Amygdala (tissue), 56 donors: ENCODE measurements around the gene CFTR.
"Not testable (repeated sequence)": the region's sequence is repeated elsewhere in the genome, so short reads cannot be mapped to it uniquely, and the experiment has no call there.

Experiments used
- DNase-seq, 56 donors: peaks; one replicate each; lab custom pipeline; 2025; lab: John Stamatoyannopoulos, UW

The CFTR gene

GRCh38 chr7:117679120-117679519 is 199.3 kb downstream of the CFTR start:
- DNase-seq = no peak

GRCh38 chr7:117682681-117683385 is 203.0 kb downstream of the CFTR start:
- DNase-seq = no peak

DNA sequence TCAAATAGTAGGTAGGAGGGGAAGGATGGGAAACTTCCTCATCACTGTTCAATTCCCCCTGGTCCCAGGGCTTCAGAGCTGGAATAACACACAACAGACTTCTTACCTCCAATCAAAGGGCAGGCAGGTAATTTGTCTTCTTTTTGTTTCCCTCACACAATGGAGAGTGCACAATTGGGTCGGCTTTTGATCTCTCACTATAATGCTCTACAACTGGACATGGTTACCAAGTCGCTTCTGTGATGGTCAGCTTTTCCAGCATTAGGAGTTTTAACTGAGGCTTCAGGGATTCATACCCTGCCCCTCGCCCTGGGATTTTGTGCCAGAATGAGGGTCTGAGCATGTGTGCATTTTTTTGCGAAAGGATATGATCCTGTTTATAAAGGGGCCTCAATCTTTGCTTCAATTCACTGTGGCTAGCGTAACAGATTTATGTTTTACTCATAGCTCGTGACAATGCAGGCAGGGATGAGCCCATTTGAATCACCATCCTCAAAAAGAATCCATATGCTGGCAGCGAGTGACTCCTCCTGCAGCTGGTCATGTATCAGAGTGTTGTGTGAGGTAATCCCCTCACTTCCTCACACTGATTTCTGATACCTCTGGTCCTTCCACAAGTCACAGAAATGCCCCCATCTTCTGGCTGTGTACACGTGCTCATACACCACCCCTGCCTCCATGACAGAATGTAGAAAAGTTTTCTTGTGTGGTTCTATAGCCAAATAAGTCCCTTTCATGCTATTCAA is 203.8 kb downstream of the CFTR start:
- no peak for DNase-seq

DNA sequence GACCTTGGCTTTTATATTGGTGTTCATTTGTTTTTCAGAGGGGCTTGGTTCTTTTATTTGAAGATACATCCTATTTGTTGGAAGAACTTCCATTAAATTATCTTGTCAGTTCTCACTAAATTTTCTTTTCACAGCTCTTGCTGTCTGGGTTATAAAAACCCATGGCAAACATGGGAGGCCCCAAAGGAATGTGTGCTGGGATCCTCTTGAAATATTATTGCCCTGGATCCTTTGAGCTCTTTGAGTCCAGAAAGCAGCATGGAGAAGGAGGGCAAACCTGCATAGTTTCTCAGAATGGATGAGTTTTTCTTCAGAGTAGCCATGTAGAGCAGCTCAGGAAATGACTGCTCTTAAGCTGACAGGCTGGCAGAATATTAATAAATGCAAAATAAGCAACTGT is 206.0 kb downstream of the CFTR start:
- DNase-seq = no peak

GRCh38 chr7:117686311-117686935 is 206.6 kb downstream of the CFTR start:
- no peak for DNase-seq

DNA sequence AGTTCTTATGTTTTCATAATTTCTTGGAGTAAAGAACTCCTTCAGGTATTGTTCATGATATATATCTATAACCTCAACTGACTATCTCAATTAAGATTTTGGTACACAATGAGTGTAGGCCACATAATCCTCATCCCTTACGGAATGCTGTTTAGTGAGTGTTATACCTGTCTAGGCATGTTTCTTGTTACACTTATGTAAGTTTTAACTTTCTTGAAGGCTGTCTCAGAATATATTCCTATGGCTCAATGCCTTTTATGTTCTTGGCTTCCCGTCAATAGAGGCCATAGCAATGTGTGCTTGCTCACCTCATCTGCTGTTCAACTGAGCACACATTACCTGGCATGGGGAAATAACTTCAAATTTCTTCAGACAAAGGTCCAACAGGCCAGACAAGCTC is 208.3 kb downstream of the CFTR start:
- no peak for DNase-seq

DNA sequence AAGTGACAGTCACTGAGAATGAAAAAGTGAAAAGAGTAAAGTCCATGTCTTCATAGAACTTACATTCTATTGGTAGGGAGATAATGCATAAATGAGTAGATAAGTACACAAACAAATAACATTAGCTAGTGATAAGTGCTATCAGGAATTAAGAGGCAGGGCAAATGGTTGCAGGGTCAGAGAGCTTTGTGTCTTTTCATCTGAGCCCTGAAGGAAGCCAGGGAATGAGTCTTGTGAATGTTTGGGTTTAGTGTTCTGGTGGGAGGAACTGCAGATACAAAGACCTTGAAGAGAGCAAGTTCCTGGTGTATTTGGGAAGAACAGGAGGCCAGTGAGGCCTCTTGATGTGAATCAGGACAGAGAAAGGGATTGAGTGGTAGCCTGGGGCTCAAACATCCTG is 209.6 kb downstream of the CFTR start:
- DNase-seq = no peak

- DNase-seq = no peak
Measured at GRCh38 chr7:117690147-117690546, 210.3 kb downstream of the CFTR start.

DNA sequence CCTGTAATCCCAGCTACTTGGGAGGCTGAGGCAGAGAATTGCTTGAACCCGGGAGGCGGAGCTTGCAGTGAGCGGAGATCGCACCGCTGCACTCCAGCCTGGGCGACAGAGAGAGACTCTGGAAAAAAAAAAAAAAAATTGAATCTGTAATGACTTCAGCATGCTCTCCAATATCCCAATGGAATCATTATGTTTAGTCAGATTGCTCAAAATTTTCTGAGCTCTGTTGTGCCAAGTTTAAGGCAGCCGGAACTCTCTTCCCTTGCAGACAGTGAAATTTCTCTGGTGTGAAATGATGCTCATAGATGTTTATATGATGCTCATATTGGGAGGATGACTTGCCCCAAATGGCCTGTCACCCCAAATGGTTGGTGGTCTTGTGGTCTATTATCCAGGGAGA is 212.5 kb downstream of the CFTR start:
- no peak for DNase-seq

GRCh38 chr7:117698018-117698417 is 218.2 kb downstream of the CFTR start:
- no peak for DNase-seq

GRCh38 chr7:117704063-117704462 is 224.2 kb downstream of the CFTR start:
- DNase-seq = no peak

- DNase-seq = no peak
Measured at GRCh38 chr7:117705630-117706029, 225.8 kb downstream of the CFTR start.

DNA sequence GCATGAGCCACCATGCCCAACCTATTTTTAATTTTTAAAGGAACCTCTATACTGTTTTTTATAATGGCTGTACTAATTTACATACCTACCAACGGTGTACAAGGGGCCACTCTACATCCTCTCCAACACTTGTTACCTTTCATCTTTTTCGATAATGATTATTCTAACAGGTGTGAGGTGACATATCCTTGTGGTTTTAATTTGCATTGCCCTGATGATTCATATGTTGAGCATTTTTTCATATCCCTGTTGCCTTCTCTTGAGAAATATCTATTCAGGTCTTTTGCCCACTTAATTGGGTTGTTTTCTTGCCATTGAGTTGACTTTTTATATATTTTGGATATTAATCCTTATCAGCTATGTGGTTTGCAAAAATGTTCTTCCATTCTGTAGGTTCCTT is 226.4 kb downstream of the CFTR start:
- DNase-seq = no peak

DNA sequence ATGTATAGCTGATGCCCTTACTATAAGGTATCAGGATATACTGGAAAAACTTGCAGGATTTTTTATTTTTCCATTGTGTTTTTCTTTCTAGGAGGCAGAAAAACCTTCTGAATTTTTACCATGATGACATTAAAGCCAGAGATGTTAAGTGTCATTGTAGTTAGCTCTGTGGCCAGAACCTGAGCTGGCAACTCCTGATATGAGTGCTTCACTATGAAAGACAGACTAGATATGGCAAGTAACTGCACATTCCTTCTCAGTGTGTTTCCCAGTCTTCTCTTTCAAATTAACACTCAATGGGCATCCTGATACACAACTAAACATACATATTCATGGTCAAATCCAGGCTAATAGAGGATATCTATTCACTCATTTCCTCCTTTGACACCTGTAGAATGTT is 227.3 kb downstream of the CFTR start:
- DNase-seq = no peak

DNA sequence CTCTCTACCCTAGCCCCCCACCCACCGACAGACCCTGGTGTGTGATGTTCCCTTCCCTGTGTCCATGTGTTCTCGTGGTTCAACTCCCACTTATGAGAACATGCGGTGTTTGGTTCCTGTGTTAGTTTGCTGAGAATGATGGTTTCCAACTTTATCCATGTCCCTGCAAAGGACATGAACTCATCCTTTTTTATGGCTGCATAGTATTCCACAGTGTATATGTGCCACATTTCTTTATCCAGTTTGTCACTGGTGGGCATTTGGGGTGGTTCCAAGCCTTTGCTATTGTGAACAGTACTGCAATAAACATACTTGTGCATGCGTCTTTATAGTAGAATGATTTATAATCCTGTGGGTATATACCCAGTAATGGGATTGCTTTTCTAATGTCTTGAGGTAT is 228.3 kb downstream of the CFTR start:
- DNase-seq = not testable (repeated sequence)

DNA sequence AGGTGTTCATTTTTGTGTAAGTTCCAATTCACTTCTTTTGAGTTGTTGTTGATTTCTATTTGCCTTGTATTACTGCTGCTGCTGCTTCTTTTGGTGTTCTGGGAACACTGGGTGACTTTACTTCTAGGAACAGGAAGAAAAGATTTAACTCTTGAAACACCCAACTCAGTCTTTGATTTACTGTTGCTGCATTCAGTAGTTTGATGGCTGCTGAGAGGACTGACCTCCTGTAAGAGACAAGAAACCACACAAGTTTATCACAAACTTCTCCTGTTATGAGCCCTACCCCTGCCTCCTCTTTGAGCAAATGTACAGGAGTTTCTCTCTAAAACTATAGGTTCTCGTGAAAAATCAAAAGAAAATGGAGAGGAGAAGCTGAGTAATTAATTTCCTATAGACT is 231.7 kb downstream of the CFTR start:
- no peak for DNase-seq

- peak in 24 of 56 donors; percentile 4 to 70 (median 16) for DNase-seq
Measured at GRCh38 chr7:117715784-117716445, 236.1 kb downstream of the CFTR start.

- no peak for DNase-seq
Measured at GRCh38 chr7:117716707-117717299, 237.0 kb downstream of the CFTR start.

DNA sequence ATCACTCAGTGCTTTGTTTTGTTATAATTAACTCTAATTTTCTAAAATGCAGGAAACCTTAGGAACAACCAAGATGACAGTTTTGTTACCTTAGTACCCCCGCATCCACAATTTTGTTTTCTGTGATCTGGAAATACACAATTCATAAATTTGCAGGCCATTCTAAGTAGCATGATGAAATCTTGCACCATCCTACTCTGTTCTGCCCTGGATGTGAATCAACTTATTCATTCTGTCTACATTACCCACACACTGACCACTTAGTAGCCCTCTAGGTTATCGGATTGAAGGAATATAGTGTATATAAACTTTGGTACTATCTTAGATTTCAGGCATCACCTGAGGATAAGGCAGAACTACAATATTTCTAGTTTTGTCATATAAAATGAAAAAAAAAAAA is 237.5 kb downstream of the CFTR start:
- no peak for DNase-seq
